OCI-LY7 (cell line): Measurements from ENCODE around the gene GNAQ.

Source experiments
- CTCF ChIP-seq: fragments of 200-600 bp; sonication (generic); conservative IDR thresholded peaks from 2 replicates; pipeline ENCODE4 v1.5.1; 2014; ENCODE audit warnings: mild to moderate bottlenecking, antibody characterized with exemption, low read length, moderate library complexity, mixed read lengths
- EZH2phosphoT487 ChIP-seq: fragments of 200-600 bp; sonication (generic); IDR thresholded peaks from 2 replicates; pipeline ENCODE4 v1.6.1; 2018; ENCODE audit warnings: low read depth, borderline replicate concordance, mild to moderate bottlenecking, mixed run types, antibody characterized with exemption, low read length, moderate library complexity, mixed read lengths

- TF ChIP-seq CTCF (no peak), EZH2phosphoT487 (no peak)
These were observed 351.8 kb downstream of the GNAQ start for GRCh38 chr9:77679661-77680368.
